ENCODE measurements around the gene COL6A2. TPM values are rescaled to one million over a fixed set of nuclear protein-coding genes. Genes with fewer than 3 reads are reported as not detected.

The COL6A2 gene
- total RNA-seq, 6 experiments from 2014 or later: 17.3 to 81.7 (median 38.4) TPM

- H3K27ac ChIP-seq: no peak overlapping the region
- TF ChIP-seq CTCF (IDR thresholded peaks at IDR 0.05): no peak
- TF ChIP-seq POLR2A (IDR thresholded peaks at IDR 0.05): no peak
- no peaks in the 10 kb centered on the region for H3K9me3 ChIP-seq
- peak in 2 of 3 donors; percentile 40 to 55 for DNase-seq
- H3K4me1 ChIP-seq: no peaks in the 10 kb centered on the region
- no peaks in the 10 kb centered on the region for H3K36me3 ChIP-seq
- ATAC-seq: peak in 1 of 4 donors; percentile 11
- H3K4me3 ChIP-seq: no peak overlapping the region
- WGBS (ENCODE audit: insufficient coverage, low coverage, low lambda C conversion rate, missing lambda C conversion rate): 76% methylated on average over 5 of the region's 22 CpGs
- no peaks in the 10 kb centered on the region for H3K27me3 ChIP-seq
- intact Hi-C loops (cut with DNase I): no loop called here
Measured at GRCh38 chr21:46050668-46051378, 47.1 kb upstream of the COL6A2 start.

GRCh38 chr21:46051379-46051770, 46.5 kb upstream of the COL6A2 start:
- 69% methylated on average over 15 of the region's 16 CpGs for WGBS (ENCODE audit: insufficient coverage, low coverage, low lambda C conversion rate, missing lambda C conversion rate)

GRCh38 chr21:46051821-46052675, 45.9 kb upstream of the COL6A2 start:
- no peaks in the 10 kb centered on the region for H3K27me3 ChIP-seq
- H3K4me3 ChIP-seq: no peak overlapping the region
- TF ChIP-seq POLR2A (IDR thresholded peaks at IDR 0.05) (no peak), CTCF (IDR thresholded peaks at IDR 0.05) (no peak)
- 79% methylated on average over 17 of the region's 33 CpGs for WGBS (ENCODE audit: insufficient coverage, low coverage, low lambda C conversion rate, missing lambda C conversion rate)
- H3K36me3 ChIP-seq: no peaks in the 10 kb centered on the region
- H3K9me3 ChIP-seq: no peaks in the 10 kb centered on the region
- no peaks in the 10 kb centered on the region for H3K4me1 ChIP-seq
- ATAC-seq (no peak), DNase-seq (peak in 1 of 3 donors; percentile 31)
- H3K27ac ChIP-seq: no peak overlapping the region
- intact Hi-C loops (cut with DNase I): no loop called here

More at GRCh38 chr21:46051379-46051770, 46.5 kb upstream of the COL6A2 start:
- DNase-seq: no peak
- Histone ChIP-seq H3K27ac (no peak overlapping the region), H3K27me3 (no peaks in the 10 kb centered on the region), H3K4me3 (no peak overlapping the region), H3K36me3 (no peaks in the 10 kb centered on the region), H3K9me3 (no peaks in the 10 kb centered on the region), H3K4me1 (no peaks in the 10 kb centered on the region)
- intact Hi-C loops (cut with DNase I): no loop called here
- TF ChIP-seq CTCF (IDR thresholded peaks at IDR 0.05) (no peak), POLR2A (IDR thresholded peaks at IDR 0.05) (no peak)
- ATAC-seq: no peak

GRCh38 chr21:46052703-46053651, 44.9 kb upstream of the COL6A2 start:
- no peaks in the 10 kb centered on the region for H3K4me1 ChIP-seq
- 66% methylated on average over 20 of the region's 31 CpGs for WGBS (ENCODE audit: insufficient coverage, low coverage, low lambda C conversion rate, missing lambda C conversion rate)
- ATAC-seq (no peak), DNase-seq (peak in 1 of 3 donors; percentile 25)
- H3K9me3 ChIP-seq: no peaks in the 10 kb centered on the region
- TF ChIP-seq POLR2A (IDR thresholded peaks at IDR 0.05) (no peak), CTCF (IDR thresholded peaks at IDR 0.05) (no peak)
- H3K27ac ChIP-seq: no peak overlapping the region
- H3K36me3 ChIP-seq: no peaks in the 10 kb centered on the region
- no peaks in the 10 kb centered on the region for H3K27me3 ChIP-seq
- intact Hi-C loops (cut with DNase I): no loop called here
- no peak overlapping the region for H3K4me3 ChIP-seq

Data from right lobe of liver (tissue), 6 donors.